GM12801 (cell line): Measurements from ENCODE around the gene ERICH4.

ENCODE experiments used
- TF ChIP-seq, protein P1 (sequence below): IDR thresholded peaks from one replicate; pipeline ENCODE4 v1.5.1; 2011; ENCODE audit warnings: control low read depth; ENCODE audit not compliant: insufficient read length; ENCODE audit errors: extremely low read depth

ERICH4 gene

DNA sequence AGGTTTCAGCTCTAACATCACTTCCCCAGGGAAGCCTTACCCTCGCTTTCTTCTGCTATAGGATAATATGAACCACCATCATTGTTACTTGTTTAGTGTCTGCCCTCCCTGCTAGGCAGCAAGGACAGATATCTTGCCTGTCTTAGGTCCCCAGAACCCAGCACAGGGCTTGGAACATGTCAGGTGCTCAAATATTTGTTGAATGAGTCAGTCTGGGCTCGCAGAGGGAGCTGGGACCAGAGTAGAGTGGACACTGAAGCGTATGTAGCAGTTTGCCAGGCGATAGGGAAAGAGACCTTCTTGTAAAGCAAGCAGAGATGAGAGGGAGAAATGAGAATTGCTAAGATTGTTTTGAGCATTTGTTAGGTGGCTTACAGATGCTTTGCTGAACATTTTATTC lies 33.7 kb upstream of the ERICH4 start:
- TF ChIP-seq, protein P1, sequence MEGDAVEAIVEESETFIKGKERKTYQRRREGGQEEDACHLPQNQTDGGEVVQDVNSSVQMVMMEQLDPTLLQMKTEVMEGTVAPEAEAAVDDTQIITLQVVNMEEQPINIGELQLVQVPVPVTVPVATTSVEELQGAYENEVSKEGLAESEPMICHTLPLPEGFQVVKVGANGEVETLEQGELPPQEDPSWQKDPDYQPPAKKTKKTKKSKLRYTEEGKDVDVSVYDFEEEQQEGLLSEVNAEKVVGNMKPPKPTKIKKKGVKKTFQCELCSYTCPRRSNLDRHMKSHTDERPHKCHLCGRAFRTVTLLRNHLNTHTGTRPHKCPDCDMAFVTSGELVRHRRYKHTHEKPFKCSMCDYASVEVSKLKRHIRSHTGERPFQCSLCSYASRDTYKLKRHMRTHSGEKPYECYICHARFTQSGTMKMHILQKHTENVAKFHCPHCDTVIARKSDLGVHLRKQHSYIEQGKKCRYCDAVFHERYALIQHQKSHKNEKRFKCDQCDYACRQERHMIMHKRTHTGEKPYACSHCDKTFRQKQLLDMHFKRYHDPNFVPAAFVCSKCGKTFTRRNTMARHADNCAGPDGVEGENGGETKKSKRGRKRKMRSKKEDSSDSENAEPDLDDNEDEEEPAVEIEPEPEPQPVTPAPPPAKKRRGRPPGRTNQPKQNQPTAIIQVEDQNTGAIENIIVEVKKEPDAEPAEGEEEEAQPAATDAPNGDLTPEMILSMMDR = no peak

DNA sequence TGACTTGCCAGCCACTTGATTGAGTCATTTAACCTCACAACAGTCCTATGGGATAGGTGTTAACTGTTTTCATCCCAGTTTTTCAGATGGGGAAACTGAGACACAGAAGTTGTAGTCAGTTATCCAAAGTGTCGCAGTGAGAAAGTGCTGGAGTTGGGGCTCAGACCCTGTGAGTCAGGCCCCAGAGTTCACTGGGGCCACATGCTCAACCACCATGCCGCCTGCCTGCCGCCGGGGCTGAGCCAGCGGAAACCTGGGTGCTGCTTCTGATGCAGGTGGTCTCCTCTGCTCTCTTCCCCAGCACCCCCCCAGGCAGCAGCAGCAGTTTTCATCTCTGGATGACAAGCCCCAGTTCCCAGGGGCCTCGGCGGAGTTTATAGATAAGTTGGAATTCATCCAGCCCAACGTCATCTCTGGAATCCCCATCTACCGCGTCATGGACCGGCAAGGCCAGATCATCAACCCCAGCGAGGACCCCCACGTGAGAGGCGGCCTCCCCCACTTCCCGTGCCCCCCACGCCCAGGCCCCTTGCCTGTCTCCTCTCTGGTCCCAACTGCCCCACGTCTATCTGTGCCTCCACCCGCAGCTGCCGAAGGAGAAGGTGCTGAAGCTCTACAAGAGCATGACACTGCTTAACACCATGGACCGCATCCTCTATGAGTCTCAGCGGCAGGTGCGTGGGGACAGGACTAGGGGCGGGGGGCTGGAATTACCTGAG lies 32.5 kb upstream of the ERICH4 start:
- TF ChIP-seq, protein P1 = no peak

DNA sequence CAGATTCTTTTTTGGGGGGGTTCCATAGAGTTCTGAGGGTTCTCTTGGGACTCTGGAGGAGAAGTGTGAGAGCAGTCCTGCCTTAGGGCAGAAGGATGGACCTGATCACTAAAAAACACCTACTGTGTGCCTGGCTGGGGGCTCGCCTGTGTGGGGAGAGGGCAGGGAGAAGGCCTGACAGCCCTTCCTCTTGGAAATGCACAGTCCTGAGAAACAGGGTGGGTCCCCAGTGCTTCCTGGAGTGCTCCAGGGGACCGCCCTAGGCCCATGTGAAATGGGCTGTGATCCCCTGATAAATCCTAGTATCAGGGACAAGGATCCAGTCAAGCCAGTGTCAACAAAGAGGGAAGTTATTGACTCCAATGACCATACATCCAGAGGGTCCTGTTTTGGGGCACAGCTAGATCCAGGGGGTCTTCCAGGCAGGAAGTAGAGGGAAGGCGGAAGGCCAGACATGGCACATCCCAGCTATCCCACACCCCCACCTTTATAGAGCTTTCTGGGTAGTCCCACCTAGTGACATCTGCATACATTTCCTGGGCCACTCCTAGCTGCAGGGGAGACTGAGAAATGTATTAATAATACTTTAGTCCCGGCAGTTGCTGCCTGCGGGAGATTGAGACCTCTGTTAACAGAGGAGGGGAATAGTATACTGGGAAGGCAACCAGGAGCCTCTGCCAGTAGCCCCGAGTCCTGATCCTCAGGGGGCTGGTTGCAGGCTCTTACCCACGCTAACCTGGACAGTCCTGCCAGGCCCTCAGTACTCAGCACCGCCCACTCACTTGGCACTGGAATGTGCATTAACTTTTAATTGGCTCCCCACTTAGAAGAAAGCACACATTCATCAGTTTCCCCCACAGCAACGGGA lies 31.6 kb upstream of the ERICH4 start:
- TF ChIP-seq, protein P1 = no peak

- TF ChIP-seq, protein P1 = no peak
These were observed 31.0 kb upstream of the ERICH4 start for GRCh38 chr19:41411968-41412265.

DNA sequence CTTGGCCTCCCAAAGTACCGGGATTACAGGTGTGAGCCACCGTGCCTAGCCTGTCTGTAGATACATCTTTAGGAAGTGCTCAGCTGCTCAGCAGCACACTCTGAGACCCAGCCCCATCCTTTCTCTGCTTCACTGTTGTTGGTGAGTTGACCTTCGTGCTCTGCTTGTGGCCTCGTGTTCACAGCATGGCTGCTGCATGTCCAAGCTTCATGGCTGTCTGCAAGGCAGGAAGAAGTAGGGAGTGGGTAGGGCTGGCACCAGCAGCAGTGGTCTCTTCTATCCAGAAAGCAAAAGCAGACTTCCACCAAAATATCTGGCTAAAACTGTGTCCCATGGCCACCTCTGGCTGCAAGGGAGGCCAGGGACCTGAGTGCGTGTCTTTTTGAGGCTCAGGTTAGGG lies 30.0 kb upstream of the ERICH4 start:
- TF ChIP-seq, protein P1 = no peak

DNA sequence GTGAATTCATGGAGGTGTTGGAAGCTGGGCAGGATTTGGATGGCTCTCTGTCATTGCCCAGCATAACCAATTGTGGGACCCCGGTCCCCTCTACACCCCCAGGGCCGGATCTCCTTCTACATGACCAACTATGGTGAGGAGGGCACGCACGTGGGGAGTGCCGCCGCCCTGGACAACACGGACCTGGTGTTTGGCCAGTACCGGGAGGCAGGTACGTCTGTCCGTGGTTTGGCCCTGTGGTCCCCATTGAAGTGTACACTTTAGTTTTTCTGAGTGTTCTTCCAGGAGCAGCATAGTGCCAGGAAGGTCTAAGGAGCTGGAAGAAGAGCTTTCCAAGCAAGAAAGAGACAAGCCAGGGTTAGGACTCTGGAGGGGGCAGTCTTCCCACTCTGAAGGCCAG lies 29.0 kb upstream of the ERICH4 start:
- TF ChIP-seq, protein P1 = no peak

GRCh38 chr19:41414461-41414860 lies 28.5 kb upstream of the ERICH4 start:
- TF ChIP-seq, protein P1 = no peak
